Activated CD4-positive, alpha-beta T cell treated with anti-CD3 and anti-CD28 coated beads for 48 hours (primary cell): ENCODE results near the gene PAQR5.
"Not testable (repeated sequence)": the region's sequence is repeated elsewhere in the genome, so short reads cannot be mapped to it uniquely, and the experiment has no call there.

Experiments used
- DNase-seq: peaks from one replicate; pipeline ENCODE4 v3.0.0-alpha.2; 2020

PAQR5 gene

GRCh38 chr15:69298697-69299441, at the start of gene PAQR5:
Gene PAQR5 (plus strand): TSS chr15:69298912. CDS start chr15:69360081, 61,169 bp downstream.
- peak; percentile 31 for DNase-seq

- DNase-seq: no peak
Measured at GRCh38 chr15:69253156-69253555, 45.6 kb upstream of the PAQR5 start.

- DNase-seq: no peak
Measured at GRCh38 chr15:69265347-69265955, 33.3 kb upstream of the PAQR5 start.

- no peak for DNase-seq
Measured at GRCh38 chr15:69271217-69271616, 27.5 kb upstream of the PAQR5 start.

GRCh38 chr15:69272139-69272538, 26.6 kb upstream of the PAQR5 start:
- DNase-seq: no peak

GRCh38 chr15:69272891-69273290, 25.8 kb upstream of the PAQR5 start:
- DNase-seq: no peak

- no peak for DNase-seq
Measured at GRCh38 chr15:69275074-69275670, 23.5 kb upstream of the PAQR5 start.

GRCh38 chr15:69275933-69276560, 22.7 kb upstream of the PAQR5 start:
- DNase-seq: no peak

- no peak for DNase-seq
Measured at GRCh38 chr15:69277316-69277715, 21.4 kb upstream of the PAQR5 start.

- no peak for DNase-seq
Measured at GRCh38 chr15:69279636-69280035, 19.1 kb upstream of the PAQR5 start.

- DNase-seq: no peak
Measured at GRCh38 chr15:69280783-69281182, 17.9 kb upstream of the PAQR5 start.

- DNase-seq: no peak
Measured at GRCh38 chr15:69282104-69282743, 16.5 kb upstream of the PAQR5 start.

GRCh38 chr15:69285834-69286233, 12.9 kb upstream of the PAQR5 start:
- DNase-seq: no peak

GRCh38 chr15:69288011-69288410, 10.7 kb upstream of the PAQR5 start:
- DNase-seq: no peak

GRCh38 chr15:69288531-69289341, 10.0 kb upstream of the PAQR5 start:
- DNase-seq: no peak

GRCh38 chr15:69289342-69290146, 9.2 kb upstream of the PAQR5 start:
- no peak for DNase-seq

- DNase-seq: no peak
Measured at GRCh38 chr15:69290346-69291164, 8.2 kb upstream of the PAQR5 start.

- DNase-seq: not testable (repeated sequence)
Measured at GRCh38 chr15:69291651-69292050, 7.1 kb upstream of the PAQR5 start.

GRCh38 chr15:69292826-69293420, 5.8 kb upstream of the PAQR5 start:
- no peak for DNase-seq
